ENCODE measurements around the gene GLO1.

The GLO1 gene

GRCh38 chr6:38715016-38715689 lies 12.2 kb upstream of the GLO1 start, which contains the start of gene DNAH8:
DNAH8 (plus strand) TSS chr6:38715311; CDS start chr6:38722810, 7,499 bp downstream.
- no peaks in the 10 kb centered on the region for H3K36me3 ChIP-seq
- TF ChIP-seq CTCF (IDR thresholded peaks at IDR 0.05), result no peak
- H3K27me3 ChIP-seq, result peaks cover 0 to 51% of the 10 kb centered on the region in 2 donors
- peak within 1 kb of the TSS in 1 of 2 donors; percentile 43 for H3K4me3 ChIP-seq
- H3K4me1 ChIP-seq, result peaks cover 5 to 10% (median 7%) of the 10 kb centered on the region in 4 donors
- H3K27ac ChIP-seq, result no peak within 1 kb of the TSS
- no peaks in the 10 kb centered on the region for H3K9me3 ChIP-seq
- no peak for DNase-seq
- intact Hi-C loops (cut with DNase I; ENCODE audit: low total_unique reads), result no loop called here

- no peak for TF ChIP-seq CTCF (IDR thresholded peaks at IDR 0.05)
- H3K4me3 ChIP-seq, result peak overlapping the region in 1 of 2 donors; percentile 43
- intact Hi-C loops (cut with DNase I; ENCODE audit: low total_unique reads), result no loop called here
Observed at GRCh38 chr6:38714239-38715015, 11.5 kb upstream of the GLO1 start.

GRCh38 chr6:38713812-38714211 lies 10.9 kb upstream of the GLO1 start:
- Histone ChIP-seq H3K9me3 (no peaks in the 10 kb centered on the region), H3K27me3 (peaks cover 0 to 39% of the 10 kb centered on the region in 2 donors), H3K4me1 (peaks cover 5 to 10% (median 7%) of the 10 kb centered on the region in 4 donors), H3K27ac (no peak overlapping the region), H3K36me3 (no peaks in the 10 kb centered on the region), H3K4me3 (no peak overlapping the region)
- intact Hi-C loops (cut with DNase I; ENCODE audit: low total_unique reads), result no loop called here
- DNase-seq, result no peak
- TF ChIP-seq CTCF (IDR thresholded peaks at IDR 0.05), result no peak

More at GRCh38 chr6:38714239-38715015, 11.5 kb upstream of the GLO1 start:
- no peak overlapping the region for H3K27ac ChIP-seq
- H3K36me3 ChIP-seq, result no peaks in the 10 kb centered on the region
- H3K4me1 ChIP-seq, result peaks cover 5 to 10% (median 7%) of the 10 kb centered on the region in 4 donors
- H3K27me3 ChIP-seq, result peaks cover 0 to 45% of the 10 kb centered on the region in 2 donors
- DNase-seq, result no peak
- no peaks in the 10 kb centered on the region for H3K9me3 ChIP-seq

- no peak for DNase-seq
Observed at GRCh38 chr6:38708496-38708895, 5.6 kb upstream of the GLO1 start.

GRCh38 chr6:38705924-38706323 lies 3.0 kb upstream of the GLO1 start:
- H3K9me3 ChIP-seq, result no peaks in the 10 kb centered on the region
- peaks cover 0 to under 1% (median 0%) of the 10 kb centered on the region in 3 donors for H3K36me3 ChIP-seq
- H3K27ac ChIP-seq, result no peak overlapping the region
- peaks cover 0 to 12% (median 2%) of the 10 kb centered on the region in 4 donors for H3K4me1 ChIP-seq
- no peak overlapping the region for H3K4me3 ChIP-seq
- TF ChIP-seq CTCF (IDR thresholded peaks at IDR 0.05), result no peak
- no peaks in the 10 kb centered on the region for H3K27me3 ChIP-seq
- DNase-seq, result no peak
- intact Hi-C loops (cut with DNase I; ENCODE audit: low total_unique reads), result loop anchor here (10.0 kb wide), 1 partner anchor 71 kb away; the partner anchor contains the start of gene BTBD9

More at GRCh38 chr6:38708496-38708895, 5.6 kb upstream of the GLO1 start:
- no peak for TF ChIP-seq CTCF (IDR thresholded peaks at IDR 0.05)
- Histone ChIP-seq H3K4me1 (peaks cover 0 to under 1% (median 0%) of the 10 kb centered on the region in 4 donors), H3K36me3 (no peaks in the 10 kb centered on the region), H3K27ac (no peak overlapping the region), H3K4me3 (no peak overlapping the region), H3K9me3 (no peaks in the 10 kb centered on the region), H3K27me3 (peaks cover 0 to 9% of the 10 kb centered on the region in 2 donors)
- intact Hi-C loops (cut with DNase I; ENCODE audit: low total_unique reads), result loop anchor here (10.0 kb wide), 1 partner anchor 74 kb away; the partner anchor contains the start of gene BTBD9
